IMR-90 (cell line): ENCODE data around the gene FZD7. TPM values are rescaled to one million over a fixed set of nuclear protein-coding genes. Genes with fewer than 3 reads are reported as not detected.

ENCODE experiments used
- ATAC-seq: fragments of 200-7000 bp; cut with Tn5 transposase; 2 replicates; pipeline ENCODE4 v1.9.1; 2020; ENCODE audit warnings: low read depth, mild to moderate bottlenecking, moderate library complexity
- BruUV-seq: library from RNA; stranded (reverse); fragments of 400-500 nt; replicated peaks from 2 replicates; lab custom pipeline; 2021; lab: Mats Ljungman, UMichigan
- CTCF ChIA-PET: fragments of 300-600 bp; formaldehyde crosslinking; extraction: SDS; loops from one replicate; lab custom pipeline; 2021; ENCODE audit warnings: antibody characterized with exemption; lab: Yijun Ruan, JAX
- POLR2A ChIA-PET: fragments of 300-600 bp; sonication (Branson Sonifier 250); formaldehyde crosslinking; loops from one replicate; lab custom pipeline; 2022; ENCODE audit warnings: antibody characterized with exemption; ENCODE audit not compliant: unreplicated experiment; lab: Charles Lee
- DNase-seq: peaks from one replicate; pipeline ENCODE4 v3.0.0; 2013
- H2AFZ ChIP-seq: replicated peaks from 2 replicates; pipeline ENCODE3; 2013; ENCODE audit warnings: low read length, mild to moderate bottlenecking; ENCODE audit not compliant: poor library complexity
- H2AK5ac ChIP-seq: 2 replicates; pipeline ENCODE4 v1.6.1; 2013; ENCODE audit warnings: low read depth, low read length, inconsistent platforms
- H2AK9ac ChIP-seq: replicated peaks from 2 replicates; pipeline ENCODE3; 2013; ENCODE audit warnings: mild to moderate bottlenecking, low read depth, low read length, moderate library complexity; ENCODE audit not compliant: poor library complexity
- H2BK120ac ChIP-seq: 2 replicates; pipeline ENCODE4 v1.6.1; 2013; ENCODE audit warnings: low read depth, low read length, inconsistent platforms
- H2BK15ac ChIP-seq: 3 replicates; pipeline ENCODE4 v1.6.1; 2013; ENCODE audit warnings: low read depth, low read length, inconsistent platforms
- H2BK20ac ChIP-seq: 2 replicates; pipeline ENCODE4 v1.6.1; 2013; ENCODE audit warnings: low read depth, mild to moderate bottlenecking, inconsistent platforms, low read length, moderate library complexity
- H2BK5ac ChIP-seq: 2 replicates; pipeline ENCODE4 v1.6.1; 2013; ENCODE audit warnings: mild to moderate bottlenecking, low read depth, low read length, inconsistent platforms; ENCODE audit not compliant: poor library complexity, severe bottlenecking
- H3K14ac ChIP-seq: replicated peaks from 2 replicates; pipeline ENCODE4 v1.6.1; 2013; ENCODE audit warnings: low read depth, low read length, inconsistent platforms
- H3K18ac ChIP-seq: 2 replicates; pipeline ENCODE4 v1.6.1; 2013; ENCODE audit warnings: low read depth, low read length, control low read depth
- H3K23ac ChIP-seq: 2 replicates; pipeline ENCODE4 v1.6.1; 2013; ENCODE audit warnings: low read depth, low read length, inconsistent platforms
- H3K27ac ChIP-seq: 2 replicates; pipeline ENCODE4 v1.5.1; 2013; ENCODE audit warnings: mild to moderate bottlenecking, control low read depth, low read length; ENCODE audit not compliant: insufficient read depth
- H3K27me3 ChIP-seq: 2 replicates; pipeline ENCODE4 v1.6.1; 2013; ENCODE audit warnings: low read length; ENCODE audit not compliant: control insufficient read depth, insufficient read depth
- H3K36me3 ChIP-seq: 2 replicates; pipeline ENCODE4 v1.6.1; 2013; ENCODE audit warnings: low read length, mixed read lengths; ENCODE audit not compliant: control insufficient read depth, insufficient read depth
- H3K4ac ChIP-seq: 2 replicates; pipeline ENCODE4 v1.6.1; 2013; ENCODE audit warnings: low read depth, low read length, inconsistent platforms
- H3K4me1 ChIP-seq: 2 replicates; pipeline ENCODE4 v1.6.1; 2013; ENCODE audit warnings: low read length, mixed read lengths; ENCODE audit not compliant: control insufficient read depth, insufficient read depth
- H3K4me2 ChIP-seq: 2 replicates; pipeline ENCODE4 v1.6.1; 2013; ENCODE audit warnings: low read depth, mild to moderate bottlenecking, control low read depth, low read length, moderate library complexity
- H3K4me3 ChIP-seq: 2 replicates; pipeline ENCODE4 v1.5.1; 2013; ENCODE audit warnings: low read depth, mild to moderate bottlenecking, control low read depth, low read length, moderate library complexity; ENCODE audit not compliant: insufficient read depth
- H3K56ac ChIP-seq: 2 replicates; pipeline ENCODE4 v1.6.1; 2013; ENCODE audit warnings: low read length, inconsistent platforms; ENCODE audit not compliant: insufficient read depth; ENCODE audit errors: extremely low read depth
- H3K79me1 ChIP-seq, 2 experiments: 2 replicates each; pipeline ENCODE4 v1.6.1; 2013; ENCODE audit warnings: low read length in 2 of 2, inconsistent platforms in 1 of 2, low read depth in 1 of 2
- H3K9ac ChIP-seq: 2 replicates; pipeline ENCODE4 v1.6.1; 2013; ENCODE audit warnings: low read depth, low read length, control low read depth
- H3K9me1 ChIP-seq: 2 replicates; pipeline ENCODE4 v1.6.1; 2013; ENCODE audit warnings: low read length, inconsistent platforms; ENCODE audit not compliant: insufficient read depth
- H3K9me3 ChIP-seq: 2 replicates; pipeline ENCODE4 v1.6.1; 2013; ENCODE audit warnings: low read length; ENCODE audit not compliant: control insufficient read depth, insufficient read depth
- H4K20me1 ChIP-seq: 2 replicates; pipeline ENCODE4 v1.6.1; 2013; ENCODE audit warnings: low read length, inconsistent platforms; ENCODE audit not compliant: insufficient read depth
- H4K5ac ChIP-seq: 2 replicates; pipeline ENCODE4 v1.6.1; 2013; ENCODE audit warnings: mild to moderate bottlenecking, low read depth, low read length, control low read depth
- H4K8ac ChIP-seq, 2 experiments: 2 replicates each; pipeline ENCODE4 v1.6.1; 2013; ENCODE audit warnings: low read depth in 2 of 2, low read length in 2 of 2, control low read depth in 1 of 2, inconsistent platforms in 1 of 2
- H4K91ac ChIP-seq: 2 replicates; pipeline ENCODE4 v1.6.1; 2013; ENCODE audit warnings: low read depth, low read length, inconsistent platforms; ENCODE audit not compliant: insufficient read depth
- BHLHE40 ChIP-seq: fragments of 150-350 bp; IDR thresholded peaks from 2 replicates; pipeline ENCODE4 v1.6.1; 2016; ENCODE audit warnings: mild to moderate bottlenecking, low read depth, low read length
- CEBPB ChIP-seq: IDR thresholded peaks from 2 replicates; pipeline ENCODE4 v1.6.1; 2012; ENCODE audit warnings: low read depth, low read length, improper control_type of control experiment
- CHD1 ChIP-seq: IDR thresholded peaks from 2 replicates; pipeline ENCODE4 v1.6.1; 2012; ENCODE audit warnings: low read depth, low read length, improper control_type of control experiment
- FOS ChIP-seq: fragments of 150-350 bp; IDR thresholded peaks from 2 replicates; pipeline ENCODE4 v1.6.1; 2016; ENCODE audit warnings: low read depth, low read length
- MAFK ChIP-seq: IDR thresholded peaks from 2 replicates; pipeline ENCODE4 v1.6.1; 2012; ENCODE audit warnings: low read depth, low read length, improper control_type of control experiment
- MAZ ChIP-seq: IDR thresholded peaks from 2 replicates; pipeline ENCODE4 v1.6.1; 2012; ENCODE audit warnings: low read depth, mild to moderate bottlenecking, low read length, improper control_type of control experiment, moderate library complexity, borderline replicate concordance
- MXI1 ChIP-seq: IDR thresholded peaks from 2 replicates; pipeline ENCODE4 v1.6.1; 2012; ENCODE audit warnings: low read depth, mild to moderate bottlenecking, low read length, moderate library complexity, borderline replicate concordance
- NFE2L2 ChIP-seq: fragments of 150-350 bp; IDR thresholded peaks from 2 replicates; pipeline ENCODE4 v1.6.1; 2016; ENCODE audit warnings: low read depth, mild to moderate bottlenecking, low read length
- POLR2A ChIP-seq: IDR thresholded peaks from 2 replicates; pipeline ENCODE4 v1.6.1; 2012; ENCODE audit warnings: mild to moderate bottlenecking, low read depth, low read length
- RAD21 ChIP-seq: IDR thresholded peaks from 2 replicates; pipeline ENCODE4 v1.6.1; 2012; ENCODE audit warnings: low read length, improper control_type of control experiment
- RCOR1 ChIP-seq: IDR thresholded peaks from 2 replicates; pipeline ENCODE4 v1.6.1; 2012; ENCODE audit warnings: mild to moderate bottlenecking, low read length, improper control_type of control experiment; ENCODE audit not compliant: insufficient replicate concordance
- RFX5 ChIP-seq: IDR thresholded peaks from 2 replicates; pipeline ENCODE4 v1.8.0; 2012; ENCODE audit warnings: low read depth, mild to moderate bottlenecking, low read length, moderate library complexity
- SMC3 ChIP-seq: fragments of 150-350 bp; IDR thresholded peaks from 2 replicates; pipeline ENCODE4 v1.6.1; 2016; ENCODE audit warnings: low read depth, mild to moderate bottlenecking, antibody characterized with exemption, low read length, moderate library complexity
- WGBS, 2 experiments: methylation state at CpG; one replicate each; pipeline versions ENCODE4 v1.1.5 to v1.1.7; 2013; ENCODE audit warnings: missing lambda C conversion rate in 2 of 2; ENCODE audit not compliant: insufficient read length in 1 of 2; ENCODE audit errors: extremely low coverage in 2 of 2; 5-methylcytosine and 5-hydroxymethylcytosine counted together
- dilution Hi-C: fragments of 300-500 bp; cut with HindIII; formaldehyde crosslinking; loops from one replicate; pipeline ENCODE4 v1.14.3; 2018; ENCODE audit warnings: low sequenced_read_pairs; ENCODE audit not compliant: unreplicated experiment
- in situ Hi-C: fragments of 300-500 bp; cut with MboI; formaldehyde crosslinking; loops from 3 replicates; pipeline ENCODE4 v1.14.3; 2019; ENCODE audit warnings: low sequenced_read_pairs, inconsistent platforms, mixed read lengths
- intact Hi-C: fragments of 100-400 bp; cut with micrococcal nuclease; formaldehyde crosslinking; loops from 2 replicates; pipeline ENCODE4 v1.10.0; 2022
- polyA plus RNA-seq, 3 experiments: library from polyadenylated mRNA; depleted of rRNA; stranded (reverse); fragments of >200 nt; gene quantifications; 2 replicates each; pipeline ENCODE4 v1.2.3, GENCODE V29; 2012; ENCODE audit warnings: low replicate concordance in 1 of 3
- total RNA-seq: library from RNA; depleted of rRNA; stranded (reverse); fragments of >200 nt; gene quantifications from 2 replicates; pipeline ENCODE4 v1.2.3, GENCODE V29; 2012
- TF ChIP-seq, protein P1 (sequence below): conservative IDR thresholded peaks from 2 replicates; pipeline ENCODE4 v1.5.1; 2012; ENCODE audit warnings: mild to moderate bottlenecking, low read depth, low read length, improper control_type of control experiment
- TF ChIP-seq, protein P2 (sequence below): fragments of 150-350 bp; IDR thresholded peaks from 2 replicates; pipeline ENCODE4 v1.6.1; 2016; ENCODE audit warnings: low read depth, mild to moderate bottlenecking, low read length, moderate library complexity, borderline replicate concordance
- TF ChIP-seq, protein P3 (sequence below): fragments of 150-350 bp; IDR thresholded peaks from 2 replicates; pipeline ENCODE4 v1.6.1; 2017; ENCODE audit warnings: mild to moderate bottlenecking, antibody characterized with exemption, low read length, low read depth

The FZD7 gene
- total and polyA plus RNA-seq, 2 of the 4 experiments (the other 2 are of a cell fraction), result 62.4 to 90.9 TPM

DNA sequence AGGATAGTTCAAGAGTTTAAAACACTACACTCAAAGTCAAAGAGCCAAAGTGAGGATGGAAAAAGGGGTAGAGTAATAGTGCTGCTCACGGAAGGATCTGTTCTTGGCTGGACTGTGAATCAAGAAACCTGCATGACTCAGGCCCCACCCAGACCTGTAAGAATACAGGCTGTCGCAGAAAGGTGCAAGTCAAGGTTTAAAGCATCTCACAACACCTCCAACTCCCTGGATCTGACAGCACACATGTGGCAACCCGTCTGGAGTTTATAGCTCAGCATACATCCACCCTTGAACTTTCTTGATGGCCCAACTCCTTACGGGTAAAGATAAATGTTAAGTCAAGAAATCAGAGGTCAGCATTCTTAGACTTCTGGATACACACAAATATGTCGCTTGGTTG lies 45.7 kb downstream of the FZD7 start:
- peak overlapping the region; percentile 33 for H2AK9ac ChIP-seq
- no peaks in the 10 kb centered on the region for H3K36me3 ChIP-seq
- no peaks in the 10 kb centered on the region for H3K79me1 ChIP-seq
- no peak overlapping the region for H3K18ac ChIP-seq
- no peaks in the 10 kb centered on the region for H3K27me3 ChIP-seq
- H3K27ac ChIP-seq, result no peak overlapping the region
- H4K91ac ChIP-seq, result no peak overlapping the region
- H4K8ac ChIP-seq, result no peak overlapping the region
- H2BK5ac ChIP-seq, result no peak overlapping the region
- no peak overlapping the region for H2BK15ac ChIP-seq
- H3K9me1 ChIP-seq, result no peaks in the 10 kb centered on the region
- H3K4me3 ChIP-seq, result no peak overlapping the region
- no TSS peak for BruUV-seq
- no peak overlapping the region for H2BK20ac ChIP-seq
- no peaks in the 10 kb centered on the region for H4K20me1 ChIP-seq
- no peak overlapping the region for H2AK5ac ChIP-seq
- H3K4me2 ChIP-seq, result no peak overlapping the region
- H3K23ac ChIP-seq, result no peak overlapping the region
- dilution Hi-C loops, result no loop called here
- H3K56ac ChIP-seq, result no peak overlapping the region
- H4K5ac ChIP-seq, result no peak overlapping the region
- ATAC-seq, result no peak
- 100% methylated on average over 1 of the region's 5 CpGs; no CpG with 5 or more reads in 1 of the 2 experiments for WGBS, 2 experiments
- TF ChIP-seq RAD21 (no peak), CHD1 (no peak), POLR2A (no peak), NFE2L2 (no peak), MXI1 (no peak), CEBPB (no peak), MAFK (no peak), SMC3 (no peak), RFX5 (no peak), MAZ (no peak), BHLHE40 (no peak), FOS (no peak), RCOR1 (no peak)
- TF ChIP-seq, protein P1, sequence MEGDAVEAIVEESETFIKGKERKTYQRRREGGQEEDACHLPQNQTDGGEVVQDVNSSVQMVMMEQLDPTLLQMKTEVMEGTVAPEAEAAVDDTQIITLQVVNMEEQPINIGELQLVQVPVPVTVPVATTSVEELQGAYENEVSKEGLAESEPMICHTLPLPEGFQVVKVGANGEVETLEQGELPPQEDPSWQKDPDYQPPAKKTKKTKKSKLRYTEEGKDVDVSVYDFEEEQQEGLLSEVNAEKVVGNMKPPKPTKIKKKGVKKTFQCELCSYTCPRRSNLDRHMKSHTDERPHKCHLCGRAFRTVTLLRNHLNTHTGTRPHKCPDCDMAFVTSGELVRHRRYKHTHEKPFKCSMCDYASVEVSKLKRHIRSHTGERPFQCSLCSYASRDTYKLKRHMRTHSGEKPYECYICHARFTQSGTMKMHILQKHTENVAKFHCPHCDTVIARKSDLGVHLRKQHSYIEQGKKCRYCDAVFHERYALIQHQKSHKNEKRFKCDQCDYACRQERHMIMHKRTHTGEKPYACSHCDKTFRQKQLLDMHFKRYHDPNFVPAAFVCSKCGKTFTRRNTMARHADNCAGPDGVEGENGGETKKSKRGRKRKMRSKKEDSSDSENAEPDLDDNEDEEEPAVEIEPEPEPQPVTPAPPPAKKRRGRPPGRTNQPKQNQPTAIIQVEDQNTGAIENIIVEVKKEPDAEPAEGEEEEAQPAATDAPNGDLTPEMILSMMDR, result no peak
- TF ChIP-seq, protein P2, sequence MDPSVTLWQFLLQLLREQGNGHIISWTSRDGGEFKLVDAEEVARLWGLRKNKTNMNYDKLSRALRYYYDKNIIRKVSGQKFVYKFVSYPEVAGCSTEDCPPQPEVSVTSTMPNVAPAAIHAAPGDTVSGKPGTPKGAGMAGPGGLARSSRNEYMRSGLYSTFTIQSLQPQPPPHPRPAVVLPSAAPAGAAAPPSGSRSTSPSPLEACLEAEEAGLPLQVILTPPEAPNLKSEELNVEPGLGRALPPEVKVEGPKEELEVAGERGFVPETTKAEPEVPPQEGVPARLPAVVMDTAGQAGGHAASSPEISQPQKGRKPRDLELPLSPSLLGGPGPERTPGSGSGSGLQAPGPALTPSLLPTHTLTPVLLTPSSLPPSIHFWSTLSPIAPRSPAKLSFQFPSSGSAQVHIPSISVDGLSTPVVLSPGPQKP, result no peak
- TF ChIP-seq, protein P3, sequence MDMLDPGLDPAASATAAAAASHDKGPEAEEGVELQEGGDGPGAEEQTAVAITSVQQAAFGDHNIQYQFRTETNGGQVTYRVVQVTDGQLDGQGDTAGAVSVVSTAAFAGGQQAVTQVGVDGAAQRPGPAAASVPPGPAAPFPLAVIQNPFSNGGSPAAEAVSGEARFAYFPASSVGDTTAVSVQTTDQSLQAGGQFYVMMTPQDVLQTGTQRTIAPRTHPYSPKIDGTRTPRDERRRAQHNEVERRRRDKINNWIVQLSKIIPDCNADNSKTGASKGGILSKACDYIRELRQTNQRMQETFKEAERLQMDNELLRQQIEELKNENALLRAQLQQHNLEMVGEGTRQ, result no peak
- CTCF ChIA-PET, result no interaction called here
- POLR2A ChIA-PET, result no interaction called here
- intact Hi-C loops, result no loop called here
- no peak for DNase-seq
- in situ Hi-C loops, result no loop called here
- peaks cover 4% of the 10 kb centered on the region for H3K4me1 ChIP-seq
- no peak overlapping the region for H3K9ac ChIP-seq
- H3K14ac ChIP-seq, result 0 out of 2 replicates have a peak overlapping the region, but pooled peaks have one; percentile 1
- no peak overlapping the region for H3K4ac ChIP-seq
- no peak overlapping the region for H2AFZ ChIP-seq
- H3K9me3 ChIP-seq, result no peaks in the 10 kb centered on the region; the same call in 1 of the 2 replicates
- no peak overlapping the region for H2BK120ac ChIP-seq
